H9 (cell line): ENCODE results near the gene THAP2. TPM values are rescaled to one million over a fixed set of nuclear protein-coding genes. Genes with fewer than 3 reads are reported as not detected.

Source experiments
- DNase-seq: peaks from one replicate; pipeline ENCODE4 v3.0.0-alpha.2; 2017
- H2AFZ ChIP-seq: one replicate; pipeline ENCODE4 v1.6.1; 2013; ENCODE audit warnings: mild to moderate bottlenecking, low read length, control low read depth, moderate library complexity
- H2AK5ac ChIP-seq: 2 replicates; pipeline ENCODE4 v1.6.1; 2013; ENCODE audit warnings: low read length, control low read depth, mixed read lengths; ENCODE audit not compliant: insufficient read length
- H2BK120ac ChIP-seq: one replicate; pipeline ENCODE4 v1.6.1; 2013; ENCODE audit warnings: low read depth, mild to moderate bottlenecking, low read length, control low read depth, inconsistent platforms; ENCODE audit not compliant: poor library complexity, severe bottlenecking
- H2BK12ac ChIP-seq: 2 replicates; pipeline ENCODE4 v1.6.1; 2013; ENCODE audit warnings: low read length, control low read depth, mixed read lengths, low read depth; ENCODE audit not compliant: insufficient read length
- H2BK15ac ChIP-seq: 2 replicates; pipeline ENCODE4 v1.6.1; 2013; ENCODE audit warnings: low read depth, low read length, control low read depth
- H2BK20ac ChIP-seq: one replicate; pipeline ENCODE4 v1.6.1; 2013; ENCODE audit warnings: low read depth, mild to moderate bottlenecking, low read length, control low read depth, inconsistent platforms; ENCODE audit not compliant: poor library complexity, severe bottlenecking
- H2BK5ac ChIP-seq: 2 replicates; pipeline ENCODE4 v1.6.1; 2013; ENCODE audit warnings: low read length, control low read depth, mixed read lengths; ENCODE audit not compliant: insufficient read length
- H3K14ac ChIP-seq: 2 replicates; pipeline ENCODE4 v1.6.1; 2013; ENCODE audit warnings: low read length, control low read depth; ENCODE audit not compliant: insufficient read depth
- H3K18ac ChIP-seq: 2 replicates; pipeline ENCODE4 v1.6.1; 2013; ENCODE audit warnings: low read depth, mild to moderate bottlenecking, mixed read lengths, low read length, control low read depth; ENCODE audit not compliant: insufficient read length
- H3K23ac ChIP-seq: 2 replicates; pipeline ENCODE4 v1.6.1; 2013; ENCODE audit warnings: low read length, control low read depth, mixed read lengths, low read depth; ENCODE audit not compliant: insufficient read length
- H3K23me2 ChIP-seq: 2 replicates; pipeline ENCODE4 v1.6.1; 2013; ENCODE audit warnings: low read depth, mild to moderate bottlenecking, mixed read lengths, low read length, control low read depth; ENCODE audit not compliant: insufficient read length, poor library complexity, severe bottlenecking
- H3K27ac ChIP-seq: 2 replicates; pipeline ENCODE4 v1.5.1; 2013; ENCODE audit warnings: low read length, control low read depth, mixed read lengths, low read depth; ENCODE audit not compliant: insufficient read length
- H3K27me3 ChIP-seq: 2 replicates; pipeline ENCODE4 v1.6.1; 2013; ENCODE audit warnings: low read length, control low read depth, inconsistent platforms; ENCODE audit not compliant: insufficient read depth
- H3K4ac ChIP-seq: 2 replicates; pipeline ENCODE4 v1.6.1; 2013; ENCODE audit warnings: low read depth, mild to moderate bottlenecking, control low read depth, inconsistent platforms, low read length, moderate library complexity
- H3K4me1 ChIP-seq: 2 replicates; pipeline ENCODE4 v1.6.1; 2013; ENCODE audit warnings: low read length, control low read depth, inconsistent platforms; ENCODE audit not compliant: insufficient read depth
- H3K4me2 ChIP-seq: 2 replicates; pipeline ENCODE4 v1.6.1; 2013; ENCODE audit warnings: low read length, control low read depth, mixed read lengths; ENCODE audit not compliant: insufficient read length, insufficient read depth
- H3K56ac ChIP-seq: 2 replicates; pipeline ENCODE4 v1.6.1; 2013; ENCODE audit warnings: low read depth, mild to moderate bottlenecking, mixed read lengths, low read length, control low read depth; ENCODE audit not compliant: insufficient read length
- H3K79me1 ChIP-seq: 2 replicates; pipeline ENCODE4 v1.6.1; 2013; ENCODE audit warnings: low read depth, mild to moderate bottlenecking, moderate library complexity, low read length, control low read depth, inconsistent platforms; ENCODE audit not compliant: insufficient read depth, poor library complexity, severe bottlenecking
- H3K79me2 ChIP-seq: 2 replicates; pipeline ENCODE4 v1.6.1; 2013; ENCODE audit warnings: low read length, control low read depth, inconsistent platforms; ENCODE audit not compliant: insufficient read depth
- H3K9ac ChIP-seq: 2 replicates; pipeline ENCODE4 v1.6.1; 2013; ENCODE audit warnings: low read length, control low read depth, mixed read lengths; ENCODE audit not compliant: insufficient read length; ENCODE audit errors: extremely low read depth
- H3K9me3 ChIP-seq: one replicate; pipeline ENCODE4 v1.6.1; 2013; ENCODE audit warnings: low read depth, low read length, inconsistent platforms; ENCODE audit not compliant: control insufficient read depth
- H3T11ph ChIP-seq: one replicate; pipeline ENCODE4 v1.6.1; 2013; ENCODE audit warnings: mild to moderate bottlenecking, low read length, control low read depth, inconsistent platforms
- H4K20me1 ChIP-seq: one replicate; pipeline ENCODE4 v1.6.1; 2013; ENCODE audit not compliant: control insufficient read depth, insufficient read length, insufficient read depth
- H4K5ac ChIP-seq: 2 replicates; pipeline ENCODE4 v1.6.1; 2013; ENCODE audit warnings: low read depth, mild to moderate bottlenecking, mixed read lengths, low read length, control low read depth; ENCODE audit not compliant: insufficient read length
- H4K8ac ChIP-seq: replicated peaks from 2 replicates; pipeline ENCODE4 v1.6.1; 2013; ENCODE audit warnings: low read length, control low read depth, mixed read lengths, low read depth; ENCODE audit not compliant: insufficient read length
- H4K91ac ChIP-seq: 2 replicates; pipeline ENCODE4 v1.6.1; 2013; ENCODE audit warnings: low read depth, mild to moderate bottlenecking, moderate library complexity, mixed read lengths, low read length, control low read depth; ENCODE audit not compliant: insufficient read length
- H3K27ac Mint-ChIP-seq, 3 experiments: 2 replicates in 2 of 3; 3 replicates in 1 of 3; pipeline ENCODE4 v1.8.0; 2020 to 2021; ENCODE audit warnings: mixed read lengths in 3 of 3, mild to moderate bottlenecking in 1 of 3, moderate library complexity in 1 of 3
- H3K27me3 Mint-ChIP-seq: 2 replicates; pipeline ENCODE4 v1.8.0; 2021; ENCODE audit warnings: low read depth, mild to moderate bottlenecking, moderate library complexity, mixed read lengths
- H3K36me3 Mint-ChIP-seq, 3 experiments: 2 replicates in 2 of 3; 3 replicates in 1 of 3; pipeline ENCODE4 v1.8.0; 2020 to 2021; ENCODE audit warnings: low read depth in 3 of 3, mixed read lengths in 3 of 3; ENCODE audit not compliant: insufficient read depth in 1 of 3
- H3K4me1 Mint-ChIP-seq, 2 experiments: 2 replicates each; pipeline ENCODE4 v1.8.0; 2020; ENCODE audit warnings: mixed read lengths in 2 of 2
- H3K4me3 Mint-ChIP-seq, 2 experiments: 2 replicates in 1 of 2; 3 replicates in 1 of 2; pipeline ENCODE4 v1.8.0; 2020 to 2021; ENCODE audit warnings: mild to moderate bottlenecking in 2 of 2, mixed read lengths in 2 of 2, moderate library complexity in 1 of 2
- H3K9me3 Mint-ChIP-seq, 2 experiments: 2 replicates in 1 of 2; 3 replicates in 1 of 2; pipeline ENCODE4 v1.8.0; 2020; ENCODE audit warnings: mild to moderate bottlenecking in 2 of 2, mixed read lengths in 2 of 2, moderate library complexity in 1 of 2
- CTCF ChIP-seq: fragments of 200-600 bp; sonication (generic); conservative IDR thresholded peaks from 3 replicates; pipeline ENCODE4 v1.8.0; 2021; ENCODE audit warnings: antibody characterized with exemption, mild to moderate bottlenecking
- WGBS: extraction: QIAGEN DNeasy Blood & Tissue Kit; methylation state at CpG from one replicate; pipeline ENCODE4 v1.1.7; 2013; ENCODE audit warnings: missing lambda C conversion rate, low lambda C conversion rate, mixed read lengths; ENCODE audit not compliant: insufficient read length; ENCODE audit errors: extremely low coverage; 5-methylcytosine and 5-hydroxymethylcytosine counted together
- total RNA-seq: library from RNA; stranded (reverse); gene quantifications from 2 replicates; pipeline ENCODE4 v1.2.1, GENCODE V29; 2021

The THAP2 gene
- total RNA-seq, 1 experiment from 2014 or later = 3.7 TPM

DNA sequence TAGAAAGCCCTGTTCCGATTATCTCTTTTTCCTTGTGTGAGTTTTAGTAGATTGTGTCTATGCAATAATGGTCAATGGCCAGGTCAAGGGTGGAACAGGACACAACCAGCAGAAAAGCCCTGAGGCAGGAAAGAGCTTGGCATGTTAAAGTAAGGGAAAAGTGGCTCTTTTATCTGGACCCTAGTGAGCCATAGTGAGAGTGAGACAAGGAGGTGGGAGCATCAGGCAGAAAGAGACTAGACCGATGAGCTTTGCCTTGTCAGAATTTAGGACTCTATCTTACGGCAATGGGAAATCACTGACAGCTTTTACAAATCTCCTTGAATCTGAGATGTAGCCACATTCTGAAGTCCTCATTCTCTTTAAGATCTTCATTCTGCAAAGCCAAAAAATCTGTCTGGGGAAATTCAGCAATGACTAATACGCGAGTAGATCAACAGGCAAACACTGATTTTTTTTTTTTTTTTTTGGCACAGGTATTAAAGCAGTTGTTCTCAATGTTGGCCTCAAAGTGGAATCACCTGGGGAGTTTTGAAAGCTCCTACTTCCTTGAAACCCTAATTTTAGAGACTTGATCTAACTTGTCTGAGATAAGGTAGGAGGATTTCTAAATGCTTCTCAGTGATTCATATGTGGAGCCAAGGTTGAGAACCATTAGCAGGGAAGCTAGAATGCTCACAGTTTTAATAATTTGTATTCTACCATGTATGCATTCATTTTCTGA is 55.7 kb downstream of the THAP2 start:
- H3K27ac ChIP-seq = no peak overlapping the region
- no peaks in the 10 kb centered on the region for H3K9me3 ChIP-seq
- no peak overlapping the region for H2AFZ ChIP-seq
- no peak overlapping the region for H3K18ac ChIP-seq
- peaks cover 0 to 4% of the 10 kb centered on the region in 2 experiments; a peak in 2 of 5 replicates for H3K9me3 Mint-ChIP-seq
- H3K36me3 Mint-ChIP-seq = no peaks in the 10 kb centered on the region; a peak in 1 of 7 replicates
- no peak overlapping the region for H4K91ac ChIP-seq
- H3K27me3 ChIP-seq = no peaks in the 10 kb centered on the region
- no peak overlapping the region for H3K4me2 ChIP-seq
- H3K79me2 ChIP-seq = no peaks in the 10 kb centered on the region
- no peaks in the 10 kb centered on the region for H4K20me1 ChIP-seq
- H2BK120ac ChIP-seq = no peak overlapping the region
- no peaks in the 10 kb centered on the region for H3K23me2 ChIP-seq
- no peak for DNase-seq
- no peak overlapping the region for H2BK5ac ChIP-seq
- H3K4me3 Mint-ChIP-seq = no peak overlapping the region
- no peaks in the 10 kb centered on the region for H3K4me1 Mint-ChIP-seq
- H3K27ac Mint-ChIP-seq = no peak overlapping the region
- H2AK5ac ChIP-seq = no peak overlapping the region
- no peaks in the 10 kb centered on the region for H3K79me1 ChIP-seq
- H3K14ac ChIP-seq = no peak overlapping the region
- no peak overlapping the region for H3K9ac ChIP-seq
- no peak overlapping the region for H2BK20ac ChIP-seq
- no peak overlapping the region for H4K8ac ChIP-seq
- H2BK15ac ChIP-seq = no peak overlapping the region
- H2BK12ac ChIP-seq = no peak overlapping the region
- no peak overlapping the region for H3K56ac ChIP-seq
- no peaks in the 10 kb centered on the region for H3K27me3 Mint-ChIP-seq
- H3K4me1 ChIP-seq = no peaks in the 10 kb centered on the region
- H3T11ph ChIP-seq = no peak overlapping the region
- no peak overlapping the region for H4K5ac ChIP-seq
- H3K4ac ChIP-seq = no peak overlapping the region
- no peak for TF ChIP-seq CTCF
- H3K23ac ChIP-seq = no peak overlapping the region
- WGBS = no CpG with 5 or more reads among the region's 5 CpGs
